Measurements from ENCODE around the gene CDHR3.

CDHR3 gene

GRCh38 chr7:106064771-106065574 is 101.9 kb downstream of the CDHR3 start:
- no peaks in the 10 kb centered on the region for H3K9me3 ChIP-seq (ENCODE audit: control insufficient read depth, low read length)
- H3K36me3 ChIP-seq (ENCODE audit: control insufficient read depth, insufficient read depth, low read length), result no peaks in the 10 kb centered on the region
- H3K27ac ChIP-seq (ENCODE audit: low read depth, low read length, severe bottlenecking), result no peak overlapping the region
- WGBS, 2 experiments (ENCODE audit: insufficient coverage in 2 of 2), result 89 to 91% methylated on average over 8 to 13 of the region's 14 CpGs
- H3K4me1 ChIP-seq (ENCODE audit: control insufficient read depth, insufficient read depth, low read length, poor library complexity, severe bottlenecking), result peaks cover 20% of the 10 kb centered on the region
- no peak overlapping the region for H3K4me3 ChIP-seq (ENCODE audit: extremely low read depth, insufficient read depth, low read length, poor library complexity, severe bottlenecking)

DNA sequence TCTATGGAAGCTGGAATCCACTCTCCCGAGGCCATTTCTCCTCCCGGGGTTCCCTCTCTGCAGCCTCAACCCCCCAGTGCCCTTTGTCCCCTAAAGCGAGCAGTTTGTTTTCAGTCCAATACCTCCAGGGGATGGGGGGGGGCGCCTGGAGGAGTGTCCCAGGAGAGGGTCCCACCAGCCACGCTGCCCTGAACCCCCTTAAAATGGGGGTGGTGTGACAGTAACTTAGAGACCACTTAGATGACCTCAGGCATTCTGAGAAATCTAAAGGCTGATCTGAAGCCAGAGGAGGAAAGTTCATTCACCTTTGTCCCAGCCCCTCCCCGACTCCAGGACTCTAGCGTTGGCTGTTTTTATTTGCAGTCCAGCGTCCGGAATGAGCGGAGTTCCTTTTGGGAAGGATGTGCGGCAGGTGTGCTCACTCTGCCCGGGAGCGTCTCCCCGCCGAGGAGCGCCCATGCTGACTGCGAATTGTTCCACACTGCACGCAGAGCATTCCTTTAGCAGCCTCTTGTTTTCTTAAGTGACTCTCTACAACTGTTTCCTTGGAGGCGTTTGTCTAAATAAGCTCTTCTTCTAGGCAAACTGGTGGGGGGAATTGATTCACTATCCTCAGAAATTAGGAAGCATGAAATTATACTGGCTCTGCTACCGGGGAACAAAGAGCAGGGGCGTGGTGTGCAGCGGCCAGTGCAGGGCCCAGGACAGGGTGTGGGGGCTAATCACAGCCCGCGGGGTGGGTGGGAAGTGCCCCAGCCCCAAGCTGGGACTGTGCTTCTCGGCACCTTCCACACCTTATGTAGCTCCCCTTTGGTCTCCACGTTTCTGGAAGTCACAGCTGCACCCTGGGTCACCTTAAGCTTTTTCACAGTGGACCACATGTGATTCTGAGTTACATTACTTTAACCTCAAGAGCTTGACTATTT is 102.8 kb downstream of the CDHR3 start:
- Histone ChIP-seq H3K4me3 (ENCODE audit: extremely low read depth, insufficient read depth, low read length, poor library complexity, severe bottlenecking) (no peak overlapping the region), H3K27ac (ENCODE audit: low read depth, low read length, severe bottlenecking) (no peak overlapping the region), H3K36me3 (ENCODE audit: control insufficient read depth, insufficient read depth, low read length) (no peaks in the 10 kb centered on the region), H3K9me3 (ENCODE audit: control insufficient read depth, low read length) (no peaks in the 10 kb centered on the region), H3K4me1 (ENCODE audit: control insufficient read depth, insufficient read depth, low read length, poor library complexity, severe bottlenecking) (peaks cover 20% of the 10 kb centered on the region)
- WGBS, 2 experiments (ENCODE audit: insufficient coverage in 2 of 2), result 86% methylated on average over 21 to 23 of the region's 26 CpGs

- Histone ChIP-seq H3K4me3 (ENCODE audit: extremely low read depth, insufficient read depth, low read length, poor library complexity, severe bottlenecking) (no peak overlapping the region), H3K9me3 (ENCODE audit: control insufficient read depth, low read length) (no peaks in the 10 kb centered on the region), H3K36me3 (ENCODE audit: control insufficient read depth, insufficient read depth, low read length) (no peaks in the 10 kb centered on the region), H3K27ac (ENCODE audit: low read depth, low read length, severe bottlenecking) (no peak overlapping the region), H3K4me1 (ENCODE audit: control insufficient read depth, insufficient read depth, low read length, poor library complexity, severe bottlenecking) (peaks cover 30% of the 10 kb centered on the region)
- WGBS, 2 experiments (ENCODE audit: insufficient coverage in 2 of 2), result 92 to 100% methylated on average over 1 to 2 of the region's 3 CpGs
These were observed 104.6 kb downstream of the CDHR3 start for GRCh38 chr7:106067678-106068077.

GRCh38 chr7:106068538-106068961 is 105.5 kb downstream of the CDHR3 start:
- H3K27ac ChIP-seq (ENCODE audit: low read depth, low read length, severe bottlenecking), result no peak overlapping the region
- H3K4me3 ChIP-seq (ENCODE audit: extremely low read depth, insufficient read depth, low read length, poor library complexity, severe bottlenecking), result no peak overlapping the region
- H3K4me1 ChIP-seq (ENCODE audit: control insufficient read depth, insufficient read depth, low read length, poor library complexity, severe bottlenecking), result peaks cover 23% of the 10 kb centered on the region
- no peaks in the 10 kb centered on the region for H3K36me3 ChIP-seq (ENCODE audit: control insufficient read depth, insufficient read depth, low read length)
- H3K9me3 ChIP-seq (ENCODE audit: control insufficient read depth, low read length), result no peaks in the 10 kb centered on the region
- WGBS, 2 experiments (ENCODE audit: insufficient coverage in 2 of 2), result 80 to 100% methylated on average over 1 to 2 of the region's 4 CpGs

- Histone ChIP-seq H3K36me3 (ENCODE audit: control insufficient read depth, insufficient read depth, low read length) (no peaks in the 10 kb centered on the region), H3K4me1 (ENCODE audit: control insufficient read depth, insufficient read depth, low read length, poor library complexity, severe bottlenecking) (peaks cover 23% of the 10 kb centered on the region), H3K27ac (ENCODE audit: low read depth, low read length, severe bottlenecking) (no peak overlapping the region), H3K9me3 (ENCODE audit: control insufficient read depth, low read length) (no peaks in the 10 kb centered on the region), H3K4me3 (ENCODE audit: extremely low read depth, insufficient read depth, low read length, poor library complexity, severe bottlenecking) (no peak overlapping the region)
- 92 to 100% methylated on average over 2 of the region's 3 CpGs for WGBS, 2 experiments (ENCODE audit: insufficient coverage in 2 of 2)
These were observed 105.9 kb downstream of the CDHR3 start for GRCh38 chr7:106068986-106069385.

DNA sequence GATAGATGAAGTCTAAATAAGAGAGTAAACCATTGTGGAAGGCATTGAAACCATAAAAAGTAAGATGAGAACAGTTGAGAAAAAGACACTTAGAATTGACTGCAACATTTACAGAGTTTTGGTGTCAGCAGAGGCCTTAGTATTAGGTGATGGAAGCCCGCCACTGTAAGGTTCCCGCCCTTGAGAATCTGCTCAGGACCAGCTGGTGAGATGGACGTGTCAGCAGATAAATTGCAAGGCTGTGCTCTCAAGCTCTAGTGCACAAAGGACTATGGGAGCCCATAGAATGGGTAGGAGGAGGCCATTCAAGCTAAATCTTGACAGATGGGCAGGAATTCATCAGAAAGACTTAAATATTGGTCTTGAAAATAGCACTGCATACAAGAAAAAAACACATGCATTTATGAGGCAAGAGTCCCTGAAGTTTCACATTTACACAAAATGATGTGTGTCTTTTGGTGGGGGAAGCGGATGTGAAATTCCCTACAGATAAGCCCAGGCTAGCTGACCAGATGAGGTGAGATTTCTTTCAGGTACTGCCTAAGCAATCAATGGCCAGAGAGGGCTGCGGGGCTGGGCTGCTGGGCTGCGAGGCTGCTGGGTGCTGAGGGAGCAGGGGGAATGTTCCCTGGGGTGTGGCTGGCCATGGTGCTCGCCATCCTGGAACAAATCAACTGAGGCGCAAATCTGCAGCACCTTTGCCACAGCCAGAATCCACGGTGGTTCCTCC is 106.6 kb downstream of the CDHR3 start:
- Histone ChIP-seq H3K4me3 (ENCODE audit: extremely low read depth, insufficient read depth, low read length, poor library complexity, severe bottlenecking) (no peak overlapping the region), H3K9me3 (ENCODE audit: control insufficient read depth, low read length) (no peaks in the 10 kb centered on the region), H3K27ac (ENCODE audit: low read depth, low read length, severe bottlenecking) (no peak overlapping the region), H3K4me1 (ENCODE audit: control insufficient read depth, insufficient read depth, low read length, poor library complexity, severe bottlenecking) (peaks cover 21% of the 10 kb centered on the region), H3K36me3 (ENCODE audit: control insufficient read depth, insufficient read depth, low read length) (no peaks in the 10 kb centered on the region)
- 93 to 95% methylated on average over 6 to 9 of the region's 9 CpGs for WGBS, 2 experiments (ENCODE audit: insufficient coverage in 2 of 2)

DNA sequence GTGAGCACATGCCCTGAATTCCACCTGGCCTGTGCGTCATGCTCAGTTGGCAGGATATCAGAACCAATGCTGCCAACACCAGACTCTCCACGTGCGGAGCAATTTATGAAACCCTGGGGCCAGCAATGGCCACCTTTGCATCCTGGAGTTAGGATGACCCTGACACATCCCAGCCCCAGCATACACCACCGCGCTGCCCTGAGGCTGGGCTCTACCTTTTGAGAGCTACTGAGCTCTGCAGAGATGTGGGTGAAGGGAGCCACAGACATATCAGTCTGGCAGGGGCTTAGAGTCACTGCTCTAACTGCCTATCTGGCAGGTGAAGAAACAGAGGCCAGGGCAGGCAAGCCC is 107.1 kb downstream of the CDHR3 start:
- peaks cover 15% of the 10 kb centered on the region for H3K4me1 ChIP-seq (ENCODE audit: control insufficient read depth, insufficient read depth, low read length, poor library complexity, severe bottlenecking)
- H3K36me3 ChIP-seq (ENCODE audit: control insufficient read depth, insufficient read depth, low read length), result no peaks in the 10 kb centered on the region
- no peaks in the 10 kb centered on the region for H3K9me3 ChIP-seq (ENCODE audit: control insufficient read depth, low read length)
- no peak overlapping the region for H3K4me3 ChIP-seq (ENCODE audit: extremely low read depth, insufficient read depth, low read length, poor library complexity, severe bottlenecking)
- H3K27ac ChIP-seq (ENCODE audit: low read depth, low read length, severe bottlenecking), result no peak overlapping the region
- WGBS, 2 experiments (ENCODE audit: insufficient coverage in 2 of 2), result 83 to 100% methylated on average over 3 to 5 of the region's 5 CpGs

- Histone ChIP-seq H3K36me3 (ENCODE audit: control insufficient read depth, insufficient read depth, low read length) (no peaks in the 10 kb centered on the region), H3K27ac (ENCODE audit: low read depth, low read length, severe bottlenecking) (peak overlapping the region; percentile 81), H3K9me3 (ENCODE audit: control insufficient read depth, low read length) (no peaks in the 10 kb centered on the region), H3K4me1 (ENCODE audit: control insufficient read depth, insufficient read depth, low read length, poor library complexity, severe bottlenecking) (peaks cover 10% of the 10 kb centered on the region), H3K4me3 (ENCODE audit: extremely low read depth, insufficient read depth, low read length, poor library complexity, severe bottlenecking) (no peak overlapping the region)
- 84 to 100% methylated on average over 7 of the region's 8 CpGs for WGBS, 2 experiments (ENCODE audit: insufficient coverage in 2 of 2)
These were observed 107.6 kb downstream of the CDHR3 start for GRCh38 chr7:106070567-106071254.

GRCh38 chr7:106071356-106071998 is 108.4 kb downstream of the CDHR3 start:
- Histone ChIP-seq H3K4me1 (ENCODE audit: control insufficient read depth, insufficient read depth, low read length, poor library complexity, severe bottlenecking) (peaks cover 10% of the 10 kb centered on the region), H3K9me3 (ENCODE audit: control insufficient read depth, low read length) (no peaks in the 10 kb centered on the region), H3K27ac (ENCODE audit: low read depth, low read length, severe bottlenecking) (peak overlapping the region; percentile 81), H3K4me3 (ENCODE audit: extremely low read depth, insufficient read depth, low read length, poor library complexity, severe bottlenecking) (no peak overlapping the region), H3K36me3 (ENCODE audit: control insufficient read depth, insufficient read depth, low read length) (no peaks in the 10 kb centered on the region)
- 72 to 76% methylated on average over 5 to 6 of the region's 9 CpGs for WGBS, 2 experiments (ENCODE audit: insufficient coverage in 2 of 2)

All from mesodermal cell (in vitro differentiated cells).